ENCODE measurements around the gene MXRA5.

Gene MXRA5, protein sequence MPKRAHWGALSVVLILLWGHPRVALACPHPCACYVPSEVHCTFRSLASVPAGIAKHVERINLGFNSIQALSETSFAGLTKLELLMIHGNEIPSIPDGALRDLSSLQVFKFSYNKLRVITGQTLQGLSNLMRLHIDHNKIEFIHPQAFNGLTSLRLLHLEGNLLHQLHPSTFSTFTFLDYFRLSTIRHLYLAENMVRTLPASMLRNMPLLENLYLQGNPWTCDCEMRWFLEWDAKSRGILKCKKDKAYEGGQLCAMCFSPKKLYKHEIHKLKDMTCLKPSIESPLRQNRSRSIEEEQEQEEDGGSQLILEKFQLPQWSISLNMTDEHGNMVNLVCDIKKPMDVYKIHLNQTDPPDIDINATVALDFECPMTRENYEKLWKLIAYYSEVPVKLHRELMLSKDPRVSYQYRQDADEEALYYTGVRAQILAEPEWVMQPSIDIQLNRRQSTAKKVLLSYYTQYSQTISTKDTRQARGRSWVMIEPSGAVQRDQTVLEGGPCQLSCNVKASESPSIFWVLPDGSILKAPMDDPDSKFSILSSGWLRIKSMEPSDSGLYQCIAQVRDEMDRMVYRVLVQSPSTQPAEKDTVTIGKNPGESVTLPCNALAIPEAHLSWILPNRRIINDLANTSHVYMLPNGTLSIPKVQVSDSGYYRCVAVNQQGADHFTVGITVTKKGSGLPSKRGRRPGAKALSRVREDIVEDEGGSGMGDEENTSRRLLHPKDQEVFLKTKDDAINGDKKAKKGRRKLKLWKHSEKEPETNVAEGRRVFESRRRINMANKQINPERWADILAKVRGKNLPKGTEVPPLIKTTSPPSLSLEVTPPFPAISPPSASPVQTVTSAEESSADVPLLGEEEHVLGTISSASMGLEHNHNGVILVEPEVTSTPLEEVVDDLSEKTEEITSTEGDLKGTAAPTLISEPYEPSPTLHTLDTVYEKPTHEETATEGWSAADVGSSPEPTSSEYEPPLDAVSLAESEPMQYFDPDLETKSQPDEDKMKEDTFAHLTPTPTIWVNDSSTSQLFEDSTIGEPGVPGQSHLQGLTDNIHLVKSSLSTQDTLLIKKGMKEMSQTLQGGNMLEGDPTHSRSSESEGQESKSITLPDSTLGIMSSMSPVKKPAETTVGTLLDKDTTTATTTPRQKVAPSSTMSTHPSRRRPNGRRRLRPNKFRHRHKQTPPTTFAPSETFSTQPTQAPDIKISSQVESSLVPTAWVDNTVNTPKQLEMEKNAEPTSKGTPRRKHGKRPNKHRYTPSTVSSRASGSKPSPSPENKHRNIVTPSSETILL (N-terminal part only)

DNA sequence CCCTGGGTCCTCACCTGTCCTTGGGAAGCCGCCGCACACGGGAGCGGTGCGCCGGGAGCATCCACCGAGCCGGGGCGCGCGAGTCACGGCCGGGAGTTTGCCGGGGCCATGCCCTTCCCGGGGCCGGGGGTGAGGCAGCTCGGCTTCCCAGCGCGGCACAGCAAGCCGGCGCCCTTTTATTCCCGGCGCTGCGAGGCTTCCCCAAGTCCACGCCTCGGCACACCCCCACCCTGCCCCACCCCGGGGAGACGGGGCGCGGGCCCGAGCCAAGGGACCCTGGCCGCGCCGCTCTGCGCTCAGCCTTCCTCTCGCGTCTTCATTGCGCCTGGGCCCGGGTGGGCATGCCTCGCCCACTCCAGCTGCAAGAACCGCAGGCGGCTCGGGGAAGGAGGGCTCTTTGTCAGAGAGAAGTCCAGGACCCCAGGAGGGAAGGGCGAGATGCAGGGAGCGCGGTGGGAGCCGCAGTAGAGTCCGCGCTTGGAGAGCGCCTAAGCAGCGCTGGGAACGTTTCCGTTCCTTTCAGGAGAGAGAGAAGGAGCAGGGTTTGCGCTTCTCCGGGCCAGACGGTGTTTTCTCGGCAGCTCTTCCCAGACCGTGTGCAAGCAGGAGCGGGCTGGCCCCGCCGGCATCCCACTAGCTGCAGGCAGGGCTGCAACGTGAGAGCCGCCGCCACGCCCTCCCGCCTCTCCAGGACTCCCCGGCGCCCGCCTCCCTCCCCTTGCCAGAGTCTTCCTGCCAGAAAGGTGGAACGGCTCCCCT lies at the start of gene MXRA5:
Gene MXRA5, minus strand, starts transcription at position 152 of the 759 bp plus-strand sequence. CDS start 2,819 bp downstream, outside the sequence.
- no peak for TF ChIP-seq ZFX (IDR thresholded peaks at IDR 0.05; ENCODE audit: borderline replicate concordance)
- TF ChIP-seq, protein P1, sequence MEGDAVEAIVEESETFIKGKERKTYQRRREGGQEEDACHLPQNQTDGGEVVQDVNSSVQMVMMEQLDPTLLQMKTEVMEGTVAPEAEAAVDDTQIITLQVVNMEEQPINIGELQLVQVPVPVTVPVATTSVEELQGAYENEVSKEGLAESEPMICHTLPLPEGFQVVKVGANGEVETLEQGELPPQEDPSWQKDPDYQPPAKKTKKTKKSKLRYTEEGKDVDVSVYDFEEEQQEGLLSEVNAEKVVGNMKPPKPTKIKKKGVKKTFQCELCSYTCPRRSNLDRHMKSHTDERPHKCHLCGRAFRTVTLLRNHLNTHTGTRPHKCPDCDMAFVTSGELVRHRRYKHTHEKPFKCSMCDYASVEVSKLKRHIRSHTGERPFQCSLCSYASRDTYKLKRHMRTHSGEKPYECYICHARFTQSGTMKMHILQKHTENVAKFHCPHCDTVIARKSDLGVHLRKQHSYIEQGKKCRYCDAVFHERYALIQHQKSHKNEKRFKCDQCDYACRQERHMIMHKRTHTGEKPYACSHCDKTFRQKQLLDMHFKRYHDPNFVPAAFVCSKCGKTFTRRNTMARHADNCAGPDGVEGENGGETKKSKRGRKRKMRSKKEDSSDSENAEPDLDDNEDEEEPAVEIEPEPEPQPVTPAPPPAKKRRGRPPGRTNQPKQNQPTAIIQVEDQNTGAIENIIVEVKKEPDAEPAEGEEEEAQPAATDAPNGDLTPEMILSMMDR (IDR thresholded peaks at IDR 0.05) = no peak
- no peak within 1 kb of the TSS for H3K27ac ChIP-seq

DNA sequence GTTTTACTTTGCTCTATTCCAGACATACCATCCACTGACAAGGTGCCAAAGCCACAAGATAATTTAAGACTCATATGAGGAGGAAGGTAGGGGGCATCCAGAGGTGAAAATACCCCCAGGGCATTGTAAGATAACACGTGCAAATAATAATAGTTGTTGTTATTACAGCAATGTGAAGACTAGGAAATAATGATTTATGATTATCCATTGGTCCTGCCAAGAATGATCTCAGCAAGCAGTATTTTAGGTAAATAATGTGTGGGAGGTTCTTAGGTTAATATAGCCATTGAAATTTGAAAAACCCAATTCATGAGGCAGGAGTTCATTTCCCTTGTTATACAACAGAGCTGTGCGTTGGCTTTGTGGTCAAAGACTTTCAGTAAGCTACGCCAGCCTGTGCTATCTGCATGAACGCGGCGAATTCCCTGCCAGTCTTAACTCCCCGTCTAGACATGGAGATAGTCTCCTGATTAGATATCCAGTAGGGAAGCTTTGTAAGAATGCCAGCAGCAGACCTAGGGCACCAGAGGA lies 47.2 kb upstream of the MXRA5 start:
- TF ChIP-seq, protein P1 (IDR thresholded peaks at IDR 0.05) = no peak
- no peak for TF ChIP-seq ZFX (IDR thresholded peaks at IDR 0.05; ENCODE audit: borderline replicate concordance)

DNA sequence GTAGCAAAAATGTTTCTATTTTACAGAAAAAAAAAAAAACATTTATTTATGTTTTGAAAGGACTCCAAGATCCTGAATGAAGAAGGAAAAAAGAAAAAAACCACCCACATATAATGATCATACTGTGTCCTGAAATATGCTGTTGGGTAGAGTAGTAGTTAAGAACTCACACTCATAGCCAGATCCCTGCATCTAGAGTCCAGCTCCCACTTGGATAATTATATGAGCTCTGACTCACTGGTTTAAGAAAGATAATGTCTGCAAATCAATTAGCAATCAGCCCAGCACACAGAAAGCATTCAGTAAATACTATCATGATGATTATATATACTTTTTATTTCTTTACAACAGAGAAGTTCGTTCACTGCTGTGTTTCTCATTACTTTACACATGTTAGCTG lies 46.7 kb upstream of the MXRA5 start:
- no peak overlapping the region for H3K27ac ChIP-seq
- no peak for TF ChIP-seq ZFX (IDR thresholded peaks at IDR 0.05; ENCODE audit: borderline replicate concordance)
- TF ChIP-seq, protein P1 (IDR thresholded peaks at IDR 0.05) = no peak

More for the DNA sequence above, 47.2 kb upstream of the MXRA5 start:
- H3K27ac ChIP-seq = no peak overlapping the region

DNA sequence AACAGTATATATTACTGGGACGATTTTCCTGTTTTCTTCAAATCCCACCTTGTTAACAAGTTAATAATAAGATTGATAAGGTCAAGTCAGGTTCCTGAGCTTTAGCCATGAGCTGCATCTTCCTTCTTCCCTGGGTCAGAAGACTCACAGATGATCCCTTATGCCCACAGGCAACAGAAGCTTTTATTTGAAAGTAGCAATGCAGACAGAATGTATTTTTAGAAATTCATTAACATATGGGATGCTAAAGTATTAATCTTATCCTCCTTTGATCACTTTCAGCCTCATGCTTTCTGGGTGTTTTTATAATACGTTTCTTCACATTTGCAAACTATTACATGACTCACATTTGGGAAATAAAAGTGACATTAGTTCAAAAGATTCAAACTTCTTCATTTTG lies 42.0 kb upstream of the MXRA5 start:
- TF ChIP-seq ZFX (IDR thresholded peaks at IDR 0.05; ENCODE audit: borderline replicate concordance) = no peak
- TF ChIP-seq, protein P1 (IDR thresholded peaks at IDR 0.05) = no peak
- no peak overlapping the region for H3K27ac ChIP-seq

DNA sequence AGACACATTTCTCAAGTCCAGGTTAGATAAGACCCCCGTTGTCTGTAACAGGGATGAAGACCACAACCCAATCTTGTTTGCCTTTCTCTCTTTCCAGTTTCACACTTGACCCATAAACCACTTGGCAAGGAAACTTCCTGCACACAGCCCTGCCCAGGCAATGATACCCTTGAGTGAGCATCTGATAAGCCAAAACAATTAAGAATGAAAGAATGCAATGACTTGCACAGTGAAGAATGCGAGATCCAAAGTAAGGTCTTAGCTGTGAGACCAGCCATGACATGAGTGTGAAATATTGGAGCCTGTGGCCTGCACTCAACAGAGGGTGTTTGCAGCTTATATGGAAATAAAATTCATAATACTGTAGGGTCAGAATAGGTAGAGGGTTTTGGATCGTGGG lies 37.9 kb upstream of the MXRA5 start:
- TF ChIP-seq, protein P1 (IDR thresholded peaks at IDR 0.05) = no peak
- no peak for TF ChIP-seq ZFX (IDR thresholded peaks at IDR 0.05; ENCODE audit: borderline replicate concordance)
- H3K27ac ChIP-seq = no peak overlapping the region

DNA sequence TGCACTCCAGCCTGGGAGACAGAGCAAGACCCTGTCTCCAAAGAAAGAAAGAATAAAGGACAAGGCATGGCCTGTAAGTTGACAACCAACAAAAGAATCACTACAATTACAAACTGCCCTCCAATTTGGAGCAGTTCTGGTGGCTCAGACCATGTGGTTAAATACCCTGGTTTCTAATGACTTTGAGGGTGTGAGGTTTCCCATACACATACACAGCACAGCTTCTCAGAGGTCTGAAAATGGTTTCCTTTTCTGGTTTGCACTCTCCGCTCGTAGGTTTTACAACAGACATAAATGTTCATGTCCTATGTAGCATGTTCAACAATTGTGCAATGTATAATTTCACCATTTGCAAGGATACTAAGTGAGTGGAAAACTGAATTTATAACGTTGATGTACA lies 34.2 kb upstream of the MXRA5 start:
- H3K27ac ChIP-seq = no peak overlapping the region
- TF ChIP-seq ZFX (IDR thresholded peaks at IDR 0.05; ENCODE audit: borderline replicate concordance) = no peak
- TF ChIP-seq, protein P1 (IDR thresholded peaks at IDR 0.05) = no peak
